Measurements from ENCODE around the gene MLC1.

- TF ChIP-seq POLR2AphosphoS5 (IDR thresholded peaks at IDR 0.05; ENCODE audit: low read depth, low read length) = no peak
- no peak for TF ChIP-seq TAF1 (IDR thresholded peaks at IDR 0.05; ENCODE audit: borderline replicate concordance, low read depth, low read length)
- TF ChIP-seq POLR2A (IDR thresholded peaks at IDR 0.05; ENCODE audit: low read depth, low read length) = no peak
Observed at GRCh38 chr22:50048836-50049235, 36.4 kb downstream of the MLC1 start.

All from GM12892 (cell line).